Measurements from ENCODE around the gene SLIT3.

The SLIT3 gene

GRCh38 chr5:169300468-169301385 lies at the start of gene SLIT3:
Gene SLIT3 (minus strand): TSS chr5:169301139. CDS start chr5:169300709, 430 bp downstream.
- no peak for DNase-seq (ENCODE audit: low read depth in 2 of 2)

- DNase-seq (ENCODE audit: low read depth in 2 of 2) = no peak
Measured at GRCh38 chr5:169350016-169350415, 49.1 kb upstream of the SLIT3 start.

- DNase-seq (ENCODE audit: low read depth in 2 of 2) = no peak
Measured at GRCh38 chr5:169347786-169348185, 46.8 kb upstream of the SLIT3 start.

- DNase-seq (ENCODE audit: low read depth in 2 of 2) = no peak
Measured at GRCh38 chr5:169344629-169345028, 43.7 kb upstream of the SLIT3 start.

GRCh38 chr5:169343766-169344165 lies 42.8 kb upstream of the SLIT3 start:
- DNase-seq (ENCODE audit: low read depth in 2 of 2) = no peak

DNA sequence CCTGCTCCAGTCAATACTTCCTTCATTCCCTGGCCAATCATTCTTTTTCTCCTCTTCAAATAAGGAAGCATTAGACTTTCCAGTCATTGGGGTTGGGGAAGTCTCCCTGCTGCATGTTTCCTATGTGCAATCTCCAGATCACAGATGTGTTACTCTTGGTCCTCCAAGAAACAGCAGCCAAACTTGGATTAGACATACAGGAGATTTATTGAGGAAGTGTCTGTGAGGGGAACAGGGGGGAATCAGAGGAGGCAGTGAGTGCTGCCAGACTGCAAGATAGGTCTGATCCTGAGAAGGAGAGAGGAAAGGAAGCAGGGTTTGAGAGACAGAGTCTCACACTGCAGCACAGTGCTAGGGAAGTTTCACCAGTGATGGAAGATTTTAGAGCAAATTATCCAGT lies 40.6 kb upstream of the SLIT3 start:
- DNase-seq (ENCODE audit: low read depth in 2 of 2) = no peak

GRCh38 chr5:169339869-169340268 lies 38.9 kb upstream of the SLIT3 start:
- no peak for DNase-seq (ENCODE audit: low read depth in 2 of 2)

DNA sequence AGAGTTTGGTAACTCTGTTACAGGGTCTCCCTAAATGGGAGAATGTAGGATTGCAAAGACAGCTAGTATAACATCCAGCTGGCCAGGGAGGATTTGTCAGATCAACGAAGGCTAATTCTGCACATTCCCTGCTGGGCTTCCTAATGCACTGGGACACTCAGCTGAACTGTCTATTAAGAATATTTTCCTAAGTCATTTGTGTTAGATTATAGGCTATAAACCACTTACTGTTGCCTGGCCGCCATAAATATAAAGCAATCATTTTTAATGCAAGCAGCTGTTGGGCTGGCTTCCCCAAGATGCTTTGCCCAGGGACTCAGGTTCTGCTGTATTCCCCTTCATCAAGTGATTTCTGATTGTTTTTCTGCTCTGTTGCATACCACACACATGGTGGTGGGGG lies 35.3 kb upstream of the SLIT3 start:
- DNase-seq (ENCODE audit: low read depth in 2 of 2) = no peak

GRCh38 chr5:169335806-169336205 lies 34.9 kb upstream of the SLIT3 start:
- DNase-seq (ENCODE audit: low read depth in 2 of 2) = no peak

- no peak for DNase-seq (ENCODE audit: low read depth in 2 of 2)
Measured at GRCh38 chr5:169333518-169333917, 32.6 kb upstream of the SLIT3 start.

DNA sequence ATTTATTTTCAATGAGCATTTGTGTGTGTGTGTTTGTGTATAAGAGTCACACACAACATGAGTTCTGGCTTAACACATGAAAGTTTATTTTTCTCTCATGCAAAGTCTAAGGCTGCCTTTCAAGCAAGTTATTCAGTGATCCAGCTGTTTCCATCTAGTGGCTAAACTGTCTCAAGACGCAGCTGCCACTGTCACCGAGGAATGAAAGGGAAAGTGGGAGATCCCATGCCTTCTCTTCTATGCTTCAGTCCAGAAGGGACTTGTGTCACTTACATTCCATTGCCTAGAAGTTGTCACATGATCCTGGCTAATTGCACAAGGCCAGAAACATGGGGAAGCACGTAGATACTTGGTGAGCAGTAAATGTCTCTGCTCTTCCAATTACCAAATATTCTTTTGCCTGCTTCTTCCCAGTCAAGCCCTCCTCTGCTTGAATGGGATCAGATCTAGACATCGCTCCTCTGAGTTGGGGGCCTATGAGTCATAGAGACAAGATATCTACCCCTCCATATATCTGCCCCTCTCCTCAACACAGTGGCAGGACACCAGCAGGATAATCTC lies 30.4 kb upstream of the SLIT3 start:
- no peak for DNase-seq (ENCODE audit: low read depth in 2 of 2)

DNA sequence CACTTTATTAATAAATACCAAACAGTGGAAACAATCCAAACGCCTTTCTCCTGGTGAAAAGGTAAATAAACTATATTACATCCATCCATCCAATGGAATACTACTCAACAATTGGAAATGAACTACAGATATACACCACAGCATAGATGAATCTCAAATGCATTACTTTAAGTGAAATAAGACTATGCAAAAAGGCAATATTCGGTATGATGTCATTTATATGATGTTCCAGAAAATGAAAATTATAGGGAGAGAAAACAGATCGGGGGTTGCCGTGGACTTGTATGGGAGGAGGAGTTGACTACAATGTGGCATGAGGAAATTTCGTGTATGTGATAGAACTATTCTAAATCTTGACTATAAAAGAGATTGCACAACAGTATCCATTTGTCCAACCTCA lies 27.5 kb upstream of the SLIT3 start:
- no peak for DNase-seq (ENCODE audit: low read depth in 2 of 2)

DNA sequence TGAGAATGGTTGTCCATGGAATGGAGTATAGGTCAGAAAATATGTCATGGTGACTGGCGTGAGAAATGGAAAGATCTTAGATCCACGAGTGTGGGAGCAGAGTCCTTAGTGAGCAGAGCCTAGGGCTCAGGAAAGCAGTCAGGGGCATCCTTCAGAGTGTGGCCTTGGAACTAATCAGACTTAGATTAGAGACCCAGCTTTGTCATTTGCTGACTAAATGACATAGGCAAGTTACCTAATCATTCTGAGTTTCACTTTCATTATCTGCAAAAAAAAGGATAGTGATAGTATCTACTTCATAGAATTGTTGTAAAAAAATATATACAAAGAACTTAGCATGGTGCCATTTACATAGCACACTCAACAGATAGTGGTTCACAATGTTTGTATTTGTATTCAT lies 24.3 kb upstream of the SLIT3 start:
- DNase-seq (ENCODE audit: low read depth in 2 of 2) = no peak

DNA sequence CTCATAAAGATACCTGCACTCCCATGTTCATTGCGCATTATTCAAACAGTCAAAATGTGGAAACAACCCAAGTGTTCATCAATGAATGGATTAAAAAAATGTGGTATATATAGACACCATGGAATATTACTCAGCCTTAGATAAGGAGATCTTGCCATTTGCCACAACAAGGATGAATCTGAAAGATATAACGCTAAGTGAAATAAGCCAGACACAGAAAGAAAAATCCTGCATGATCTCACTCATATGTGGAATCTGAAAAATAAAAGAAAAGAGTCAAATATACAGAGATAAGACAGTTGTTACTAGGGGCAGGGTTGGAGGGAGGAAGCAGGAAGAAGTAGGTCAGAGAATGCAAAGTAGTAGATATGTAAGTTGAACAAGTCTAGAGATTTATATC lies 17.6 kb upstream of the SLIT3 start:
- no peak for DNase-seq (ENCODE audit: low read depth in 2 of 2)

GRCh38 chr5:169307646-169308045 lies 6.7 kb upstream of the SLIT3 start:
- DNase-seq (ENCODE audit: low read depth in 2 of 2) = no peak

DNA sequence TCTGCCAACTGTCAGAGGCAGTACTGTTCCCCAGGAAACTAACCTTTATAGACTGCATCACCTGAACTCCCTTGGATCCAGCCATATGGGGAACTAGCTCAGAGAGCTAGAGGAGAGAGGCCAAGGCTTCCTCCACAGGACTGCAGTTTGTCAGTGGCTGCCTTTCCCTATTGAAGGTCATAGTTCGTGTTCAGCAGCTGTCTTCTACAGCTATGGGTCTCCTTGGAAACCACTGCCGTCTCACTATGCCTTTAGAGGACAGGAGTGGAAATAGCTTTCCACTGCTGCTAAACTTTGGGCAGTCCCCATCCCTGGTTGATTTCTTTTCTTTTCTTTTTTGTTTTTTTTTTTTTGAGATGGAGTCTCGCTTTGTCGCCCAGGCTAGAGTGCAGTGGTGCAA lies 4.4 kb upstream of the SLIT3 start:
- DNase-seq (ENCODE audit: low read depth in 2 of 2) = no peak

DNA sequence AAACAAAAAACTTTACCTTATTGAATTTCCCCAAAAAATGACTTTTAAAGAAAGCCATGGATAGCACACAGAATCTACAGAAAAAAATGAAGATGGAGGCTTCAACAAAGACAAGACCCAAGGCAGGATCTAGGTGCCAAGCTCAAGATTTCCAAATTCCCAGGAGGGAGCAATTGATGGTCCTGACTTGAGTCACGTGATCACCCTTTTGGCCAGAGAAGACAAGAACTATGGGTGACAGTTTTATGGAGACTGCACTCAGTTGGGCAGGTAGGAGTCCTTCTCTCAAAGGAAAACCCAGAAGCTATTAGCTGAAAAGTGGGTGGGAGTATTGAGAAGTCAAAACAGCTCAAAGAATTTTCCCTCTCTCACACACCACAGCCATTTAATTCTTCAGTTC lies 3.2 kb upstream of the SLIT3 start:
- no peak for DNase-seq (ENCODE audit: low read depth in 2 of 2)

DNA sequence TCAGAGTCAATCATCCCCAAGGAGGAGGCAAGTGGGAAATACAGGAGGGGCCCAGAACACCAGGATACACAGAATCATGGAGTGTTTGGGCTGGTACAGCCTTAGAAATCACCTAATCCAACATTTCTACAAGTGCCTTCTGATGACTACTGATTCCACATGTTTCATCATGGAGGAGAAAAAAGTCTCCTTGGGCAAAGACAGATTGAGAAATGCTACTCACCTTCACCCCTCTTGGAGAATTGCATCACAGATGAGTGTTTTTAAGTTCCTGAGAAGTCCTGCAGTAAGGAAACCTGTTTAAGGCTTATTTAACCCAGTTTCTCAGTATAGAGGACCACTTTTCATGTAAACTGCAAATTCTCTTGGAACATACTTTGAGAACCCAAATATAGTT lies 2.2 kb upstream of the SLIT3 start:
- no peak for DNase-seq (ENCODE audit: low read depth in 2 of 2)

DNA sequence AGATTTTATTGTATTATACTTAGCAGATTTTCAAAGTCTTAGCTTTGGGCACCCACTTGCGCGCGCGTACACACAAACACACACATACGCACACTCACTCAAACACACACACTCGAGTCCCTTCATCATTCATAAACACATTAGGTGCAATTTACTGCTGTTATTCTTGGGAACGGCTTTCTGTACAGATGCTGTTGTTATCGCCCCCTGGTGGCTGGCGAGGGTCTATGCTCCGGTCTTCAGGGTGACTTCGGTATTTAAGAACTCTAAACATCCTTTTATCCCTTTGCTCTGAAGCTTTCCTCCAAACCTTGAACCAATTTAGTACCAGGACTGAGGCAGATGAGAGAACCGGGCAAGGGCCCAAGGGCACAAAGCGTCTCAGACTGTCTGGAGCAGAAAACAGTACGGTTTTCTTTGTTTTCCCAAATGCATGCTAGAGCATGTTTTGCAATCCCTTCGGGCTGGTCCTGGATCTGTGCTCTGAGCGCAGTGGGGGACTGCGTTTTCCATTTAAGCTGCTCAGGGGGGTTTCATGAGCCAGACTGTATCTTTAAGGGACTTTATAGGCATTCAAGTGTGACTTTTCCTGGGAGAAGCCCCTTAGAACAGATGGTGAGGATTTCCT lies 1.7 kb upstream of the SLIT3 start:
- DNase-seq (ENCODE audit: low read depth in 2 of 2) = no peak

DNA sequence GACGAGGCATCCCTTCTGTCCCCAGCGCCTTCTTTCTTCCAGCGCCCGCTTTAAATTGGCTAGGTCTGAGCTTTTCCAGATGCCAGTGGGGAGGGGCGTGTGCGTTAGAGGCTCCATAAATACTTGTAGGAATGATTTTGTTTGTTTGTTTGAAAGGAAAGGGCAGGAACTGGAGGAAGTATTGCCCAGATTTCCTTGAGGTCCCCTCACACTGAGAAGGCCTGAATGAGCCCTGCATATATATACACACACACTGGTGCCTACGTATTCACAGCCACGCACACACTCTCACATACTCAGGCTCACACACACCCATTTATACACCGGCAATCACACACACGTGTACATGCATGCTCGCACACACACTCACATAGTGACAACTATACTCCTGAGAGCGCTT lies 1.0 kb upstream of the SLIT3 start:
- DNase-seq (ENCODE audit: low read depth in 2 of 2) = no peak

DNA sequence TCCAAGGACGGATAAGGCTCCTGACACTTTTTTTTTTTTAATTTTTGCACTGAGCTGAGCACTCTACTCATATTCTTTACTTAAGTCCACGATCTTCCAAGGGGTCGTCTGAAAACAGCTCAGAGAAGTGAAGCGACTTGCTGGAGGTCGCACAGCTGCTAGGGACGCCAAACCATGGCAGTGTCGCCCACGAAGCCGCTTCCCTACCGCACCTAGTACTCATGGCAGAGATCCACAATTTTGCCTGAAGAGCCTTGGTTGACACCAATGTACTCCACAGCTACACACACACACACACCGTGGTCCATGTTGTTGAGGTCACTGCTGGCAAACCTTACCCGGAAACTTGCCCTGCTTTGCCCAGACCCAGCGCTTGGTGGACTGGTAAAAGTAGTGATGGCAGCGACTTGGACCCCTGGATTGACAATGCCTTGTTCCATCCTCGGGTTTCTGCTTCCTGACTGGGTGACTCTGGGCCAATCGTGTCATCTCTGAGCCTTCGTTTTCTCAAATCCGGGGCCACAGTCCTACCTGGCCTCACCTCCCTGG lies 521 bp upstream of the SLIT3 start:
- DNase-seq (ENCODE audit: low read depth in 2 of 2) = no peak

- no peak for DNase-seq (ENCODE audit: low read depth in 2 of 2)
Measured at GRCh38 chr5:169299663-169300467, 1.1 kb downstream of the SLIT3 start.
